ENCODE results near the gene HOXB2.

DNA sequence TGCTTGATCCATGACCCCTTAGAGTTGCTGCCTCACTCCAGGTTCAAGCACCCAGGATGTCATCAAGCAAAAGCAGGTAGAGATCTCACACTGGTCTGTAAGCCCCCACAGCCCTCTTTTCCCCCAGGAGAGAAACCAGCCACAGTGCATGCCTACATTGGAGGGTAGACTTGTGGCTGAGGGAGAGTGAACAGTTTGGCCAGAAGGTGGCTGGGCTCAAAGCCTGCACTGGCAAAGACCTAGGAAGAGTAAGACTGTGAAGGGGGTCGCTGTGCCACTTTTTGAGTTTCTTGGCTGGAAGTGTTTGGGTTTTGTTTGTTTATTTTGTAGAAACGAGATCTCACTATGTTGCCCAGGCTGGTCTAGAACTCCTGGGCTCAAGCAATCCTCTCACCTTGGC, 42.6 kb downstream of the HOXB2 start:
- no peak for TF ChIP-seq ZNF70 (CRISPR knock-in tag; IDR thresholded peaks at IDR 0.05)
- TF ChIP-seq, protein P1, sequence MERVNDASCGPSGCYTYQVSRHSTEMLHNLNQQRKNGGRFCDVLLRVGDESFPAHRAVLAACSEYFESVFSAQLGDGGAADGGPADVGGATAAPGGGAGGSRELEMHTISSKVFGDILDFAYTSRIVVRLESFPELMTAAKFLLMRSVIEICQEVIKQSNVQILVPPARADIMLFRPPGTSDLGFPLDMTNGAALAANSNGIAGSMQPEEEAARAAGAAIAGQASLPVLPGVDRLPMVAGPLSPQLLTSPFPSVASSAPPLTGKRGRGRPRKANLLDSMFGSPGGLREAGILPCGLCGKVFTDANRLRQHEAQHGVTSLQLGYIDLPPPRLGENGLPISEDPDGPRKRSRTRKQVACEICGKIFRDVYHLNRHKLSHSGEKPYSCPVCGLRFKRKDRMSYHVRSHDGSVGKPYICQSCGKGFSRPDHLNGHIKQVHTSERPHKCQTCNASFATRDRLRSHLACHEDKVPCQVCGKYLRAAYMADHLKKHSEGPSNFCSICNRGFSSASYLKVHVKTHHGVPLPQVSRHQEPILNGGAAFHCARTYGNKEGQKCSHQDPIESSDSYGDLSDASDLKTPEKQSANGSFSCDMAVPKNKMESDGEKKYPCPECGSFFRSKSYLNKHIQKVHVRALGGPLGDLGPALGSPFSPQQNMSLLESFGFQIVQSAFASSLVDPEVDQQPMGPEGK (CRISPR knock-in tag; IDR thresholded peaks at IDR 0.05; ENCODE audit: borderline replicate concordance), result no peak
